Measurements from ENCODE around the gene NRXN3.
A peak's percentile ranks its signal among the peaks of the same experiment; 100 is the strongest.

The NRXN3 gene

DNA sequence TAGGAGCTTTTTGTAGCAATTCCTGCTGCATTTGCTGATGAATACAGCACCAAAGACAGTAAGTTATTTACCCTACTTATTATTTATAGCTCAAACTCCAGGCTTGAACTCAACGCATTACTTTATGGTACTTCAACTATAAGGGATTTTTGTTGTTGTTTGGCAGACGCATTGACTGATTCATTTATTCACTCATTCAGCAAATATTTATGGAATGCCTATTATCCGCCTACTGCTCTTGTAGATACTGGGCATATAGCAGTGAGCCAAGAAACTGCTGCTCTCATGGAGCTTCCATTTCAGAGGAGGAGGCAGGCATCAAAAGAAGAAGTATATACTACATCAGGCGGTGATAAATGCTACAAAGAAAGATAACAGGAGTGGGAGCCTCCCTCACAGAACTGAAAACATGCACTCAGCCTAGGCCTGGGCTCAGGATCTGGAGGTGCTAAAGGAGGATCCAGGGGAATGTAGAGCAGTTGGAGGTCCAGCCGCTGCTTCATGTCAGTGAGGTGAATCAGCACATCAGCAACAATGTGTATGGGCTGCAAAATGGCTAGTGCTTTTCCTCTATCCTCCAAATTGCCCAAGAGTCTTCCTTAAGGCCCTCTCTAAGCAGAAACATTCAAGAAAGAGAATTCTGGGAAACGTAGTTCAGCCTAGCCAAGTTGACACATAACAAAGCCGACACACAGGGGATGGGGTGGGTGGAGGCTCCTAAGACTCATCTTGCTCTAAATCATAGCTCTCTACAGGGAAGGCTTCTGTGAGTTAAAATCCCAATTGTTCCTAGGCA is 157.5 kb downstream of the NRXN3 start:
- DNase-seq, result no peak

DNA sequence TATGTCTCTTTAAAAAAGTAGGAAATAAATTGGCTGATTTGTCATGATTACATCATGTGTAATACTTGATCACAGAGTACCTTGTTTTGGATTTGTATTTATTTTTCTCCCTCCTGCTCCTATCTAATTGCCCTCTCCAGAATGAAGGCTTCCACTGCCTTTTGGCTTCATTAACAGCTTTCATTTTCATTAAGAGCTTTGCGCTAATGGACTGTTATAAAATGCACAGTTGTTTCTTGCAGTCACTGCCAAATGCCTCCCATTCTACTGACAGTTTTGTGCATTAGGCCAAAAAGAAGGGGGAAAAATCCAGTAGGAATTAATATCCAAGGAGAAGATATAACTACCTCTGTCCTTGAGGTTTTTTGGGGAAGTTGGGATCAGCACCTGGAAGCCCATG is 159.2 kb downstream of the NRXN3 start:
- DNase-seq, result no peak

DNA sequence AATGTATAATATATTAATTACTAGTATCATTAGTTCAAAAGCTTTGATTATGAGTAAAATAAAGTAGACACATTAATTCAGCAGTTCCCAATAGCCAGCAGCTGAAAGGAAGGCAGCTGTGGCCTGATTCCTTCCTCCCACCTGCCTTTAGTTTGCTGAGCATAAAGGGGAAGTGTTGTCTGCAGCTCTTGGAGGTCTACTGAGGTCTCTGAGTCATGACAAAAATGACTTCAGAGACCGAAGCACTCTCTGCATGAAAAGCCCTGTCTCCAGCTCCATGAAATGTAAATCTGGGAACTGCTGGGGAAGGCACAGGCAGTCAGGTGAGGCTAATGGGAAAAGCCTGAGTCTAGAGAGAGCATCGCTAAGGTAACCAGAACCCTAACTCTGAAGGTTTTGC is 165.4 kb downstream of the NRXN3 start:
- DNase-seq, result no peak

DNA sequence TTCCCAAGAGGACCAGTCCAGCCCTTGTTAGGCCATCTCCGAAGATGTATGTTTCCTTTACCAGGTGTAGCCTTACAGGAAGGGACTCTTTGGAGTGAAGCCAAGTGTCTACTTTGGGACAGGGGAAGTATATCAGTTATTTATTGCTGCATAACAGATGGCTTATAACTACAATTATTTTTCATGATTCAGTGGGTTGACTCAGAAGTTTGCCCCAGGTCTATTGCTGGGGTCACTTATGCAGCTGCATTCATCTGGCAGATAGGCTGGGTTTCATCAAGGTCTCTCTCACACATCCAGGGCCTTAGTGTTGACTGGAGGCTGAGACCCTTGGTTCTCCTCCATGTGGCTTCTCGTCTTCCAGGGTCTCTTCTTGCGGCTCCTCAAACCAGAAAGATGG is 170.1 kb downstream of the NRXN3 start:
- DNase-seq, result no peak

DNA sequence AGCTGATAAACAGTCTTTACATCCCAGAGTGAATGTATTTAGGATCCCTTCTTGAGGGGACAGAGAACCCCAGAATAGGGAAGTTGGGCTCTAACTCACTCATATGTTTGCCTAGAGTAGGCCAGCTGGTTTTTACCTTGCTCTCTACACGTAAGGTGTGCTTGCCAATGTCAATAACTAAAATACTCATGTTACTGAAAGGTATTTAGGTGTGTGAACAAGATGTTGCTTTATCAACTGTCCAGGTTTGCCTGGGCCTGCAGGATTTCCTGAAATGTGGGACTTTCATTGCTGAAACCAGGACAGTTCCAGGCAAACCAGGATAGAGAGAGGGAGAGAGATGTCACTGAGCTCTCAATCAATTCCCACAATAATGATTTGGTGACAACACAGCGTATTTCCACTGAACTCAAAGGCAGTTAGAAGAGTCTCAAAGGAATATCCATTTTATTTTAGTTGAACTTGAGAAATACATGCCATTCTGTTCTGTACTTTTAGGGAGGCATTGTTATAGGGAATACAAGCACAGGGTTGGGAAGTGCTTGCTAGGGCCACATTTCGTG is 171.7 kb downstream of the NRXN3 start:
- DNase-seq, result no peak

DNA sequence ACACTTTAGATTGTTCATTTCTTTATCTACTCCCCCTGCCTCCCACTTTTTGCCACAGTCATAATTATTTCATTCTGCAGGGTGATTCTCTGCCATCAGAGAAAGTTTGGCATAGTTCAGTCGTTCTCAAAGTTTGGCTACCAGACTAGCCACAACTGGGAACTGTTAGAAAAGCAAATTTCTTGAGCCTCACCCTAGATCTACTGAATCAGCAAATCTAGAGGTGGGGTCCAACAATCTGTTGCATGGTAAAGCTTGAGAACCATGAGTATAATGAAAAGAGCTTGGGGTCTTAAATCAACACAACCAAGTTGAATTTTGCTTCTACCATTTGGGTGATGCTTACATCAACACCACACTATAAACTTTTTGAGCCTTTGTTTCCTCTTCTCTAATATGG is 172.7 kb downstream of the NRXN3 start:
- no peak for DNase-seq

DNA sequence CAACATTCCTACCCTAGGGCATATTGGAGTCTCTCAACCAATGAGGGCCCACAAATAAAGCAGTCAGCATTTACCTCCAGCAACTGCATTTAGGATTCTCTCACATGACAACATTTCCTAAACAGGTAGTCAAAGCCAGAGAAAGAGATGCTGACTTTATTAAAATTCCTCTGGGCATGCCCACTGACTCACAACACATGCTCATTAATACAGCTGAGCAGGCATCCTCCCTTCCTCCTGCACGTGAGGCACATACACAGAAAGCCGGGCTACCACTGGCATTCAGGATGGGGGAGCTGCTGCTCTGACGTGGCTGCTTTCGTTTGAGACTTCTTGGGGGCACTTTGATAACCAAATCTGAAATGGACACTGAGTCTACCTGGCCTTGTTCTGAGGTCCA is 174.1 kb downstream of the NRXN3 start:
- no peak for DNase-seq

DNA sequence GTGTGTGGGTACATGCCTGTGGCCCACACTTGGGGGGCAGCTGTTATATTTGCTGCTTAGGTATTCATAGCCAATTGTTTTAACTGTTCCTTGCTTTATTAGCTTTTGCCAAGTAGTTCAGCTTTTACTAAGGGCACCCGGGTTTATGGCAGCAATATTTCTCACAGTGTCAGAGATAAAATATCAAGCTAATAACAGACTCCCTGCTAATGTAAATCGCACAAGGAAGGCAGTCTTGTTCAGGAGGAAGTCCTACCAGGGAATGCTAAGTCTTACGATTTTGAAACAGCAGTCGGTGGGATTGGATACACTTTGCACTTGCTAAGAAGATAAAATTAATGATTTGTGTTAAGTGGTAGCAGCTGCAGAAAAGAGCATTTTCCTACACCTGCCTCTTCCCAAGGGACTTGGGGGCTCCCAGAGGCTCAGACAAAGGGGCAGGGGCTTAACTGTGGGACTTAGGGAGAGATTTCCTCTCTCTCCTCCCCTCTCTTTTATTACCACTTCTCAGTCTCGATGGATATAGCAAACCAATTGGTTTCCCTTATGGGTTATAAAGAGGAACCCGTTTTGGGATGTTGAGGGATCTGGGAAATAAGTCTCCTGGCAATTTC is 175.1 kb downstream of the NRXN3 start:
- peak; percentile 4 to 13 for DNase-seq

DNA sequence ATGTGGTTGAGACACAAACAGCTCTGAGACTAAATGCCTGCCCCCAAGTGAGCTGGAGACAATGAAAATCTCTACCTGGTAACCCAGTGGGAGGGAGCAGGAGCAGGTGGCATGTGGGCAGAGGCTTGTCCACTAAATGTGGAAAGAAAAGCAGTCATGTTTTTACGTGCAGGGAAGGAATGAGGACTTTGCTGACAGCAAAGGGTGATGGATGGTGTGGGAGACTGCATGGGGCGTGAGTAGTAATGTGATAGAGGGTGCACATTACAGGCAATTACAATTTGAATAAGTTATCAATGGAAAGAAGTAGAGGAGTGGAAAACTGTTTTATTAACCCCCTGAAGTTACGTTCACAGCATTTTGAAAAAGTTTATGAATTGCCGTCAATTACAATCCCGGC is 176.6 kb downstream of the NRXN3 start:
- DNase-seq, result no peak

DNA sequence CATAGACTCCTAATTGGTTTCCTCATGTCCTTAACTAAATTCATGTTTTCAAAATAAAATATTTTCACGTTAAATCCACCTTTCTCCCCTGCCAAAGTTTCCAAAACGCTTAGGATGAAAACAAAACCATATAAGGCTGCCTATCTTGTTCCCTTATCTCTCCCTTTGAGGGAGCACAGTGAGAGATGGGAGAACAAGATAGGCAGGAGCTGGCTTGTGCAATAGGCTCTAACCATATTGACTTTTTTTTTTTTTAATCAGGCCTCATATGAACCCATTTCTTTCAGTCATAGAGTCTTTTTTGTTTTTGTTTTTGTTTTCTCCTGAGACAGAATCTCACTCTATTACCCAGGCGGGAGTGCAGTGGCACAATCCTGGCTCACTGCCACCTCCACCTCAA is 184.9 kb downstream of the NRXN3 start:
- DNase-seq, result no peak

DNA sequence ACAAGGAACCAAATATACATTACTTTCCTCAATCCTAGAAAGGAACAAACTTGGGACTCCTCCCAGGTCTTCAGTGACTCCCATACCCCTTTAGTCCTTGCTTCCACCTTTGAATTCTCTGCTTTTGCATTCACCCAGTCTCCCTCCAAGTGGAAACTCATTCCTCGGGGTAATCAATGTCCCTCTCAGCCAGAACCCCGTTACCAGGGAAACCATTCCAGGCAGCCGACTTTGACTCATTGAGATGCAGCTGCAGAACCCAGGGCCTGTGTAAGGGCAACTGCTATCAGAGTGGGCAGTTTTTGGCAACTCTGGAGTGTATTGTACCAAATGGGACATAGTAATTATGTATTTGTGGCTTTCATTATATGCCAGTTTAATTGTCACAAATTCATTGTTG is 186.2 kb downstream of the NRXN3 start:
- DNase-seq, result no peak

DNA sequence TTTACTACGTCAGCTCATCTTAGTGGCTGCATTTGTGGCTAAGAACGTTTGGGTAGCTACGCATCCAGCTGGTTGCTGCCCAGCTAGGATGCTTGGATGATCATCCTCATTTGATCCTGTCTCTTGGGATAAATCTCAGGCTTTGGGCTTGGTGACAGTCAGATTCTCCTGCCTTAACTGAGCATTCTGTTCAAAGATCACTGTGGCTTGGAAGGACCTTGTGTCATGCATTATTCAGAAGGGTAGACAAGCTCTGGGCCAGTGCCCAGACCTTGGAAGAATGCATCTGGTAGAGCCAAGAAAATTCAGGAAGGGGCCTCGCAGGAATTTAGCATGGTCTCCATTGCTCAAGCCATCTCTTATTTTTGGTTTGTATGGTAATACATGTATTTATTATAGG is 188.4 kb downstream of the NRXN3 start:
- no peak for DNase-seq

DNA sequence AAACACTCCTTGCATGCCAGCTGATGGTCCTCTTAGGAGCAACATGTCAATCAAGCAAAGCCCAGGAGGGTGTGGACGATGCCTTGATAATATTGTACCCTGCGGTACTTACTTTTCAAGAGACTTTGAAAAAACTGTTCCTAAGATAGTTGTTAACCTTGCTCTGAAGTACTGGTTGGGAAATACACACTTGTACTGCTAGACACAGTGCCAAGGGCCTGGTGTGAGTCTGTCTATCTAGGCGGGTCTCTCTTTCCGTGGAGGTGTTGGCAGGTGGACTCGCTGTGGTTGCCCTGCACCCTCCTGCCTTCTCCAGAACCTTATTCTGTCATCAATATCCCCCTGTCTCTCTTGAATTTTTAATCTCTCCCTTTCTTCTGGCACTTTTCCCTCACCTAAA is 189.4 kb downstream of the NRXN3 start:
- DNase-seq, result no peak

DNA sequence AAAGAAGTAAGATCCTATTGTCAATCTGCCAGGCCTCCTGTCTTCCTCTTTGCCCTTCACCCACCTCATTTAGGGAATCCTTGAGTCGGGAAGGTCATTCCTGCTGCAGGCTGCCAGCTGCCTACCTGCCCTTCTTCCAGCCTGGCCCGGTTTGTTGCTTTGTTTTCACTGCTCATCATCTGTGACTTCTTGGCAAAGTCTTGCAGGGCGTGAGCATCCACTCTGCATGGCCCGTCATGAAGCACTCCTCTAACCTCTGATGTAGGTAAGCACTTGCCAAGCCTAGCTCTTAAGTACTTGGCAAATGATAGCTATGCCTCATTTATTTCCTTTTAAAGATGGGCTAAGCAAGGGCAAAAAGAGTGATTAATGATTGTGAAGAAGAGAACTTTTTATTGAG is 192.8 kb downstream of the NRXN3 start:
- no peak for DNase-seq

DNA sequence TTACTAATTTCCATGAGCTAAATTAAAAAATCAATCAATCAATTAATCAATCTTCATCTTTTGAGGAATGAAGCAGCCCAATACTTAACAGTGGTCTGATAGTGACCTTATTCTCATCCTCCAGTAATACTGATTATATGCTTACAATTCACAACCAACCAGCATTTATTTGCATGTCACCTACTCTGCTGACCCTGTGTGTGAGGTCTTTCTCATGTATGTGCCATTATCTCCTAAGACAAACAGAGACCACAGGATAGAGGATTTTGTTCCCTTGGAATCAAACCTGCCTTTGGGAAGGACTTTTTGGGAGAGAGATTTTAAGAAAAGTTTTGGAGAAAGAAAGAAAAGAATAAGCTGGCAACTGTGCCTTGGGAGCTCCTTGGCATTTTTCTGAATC is 197.2 kb downstream of the NRXN3 start:
- DNase-seq, result no peak

DNA sequence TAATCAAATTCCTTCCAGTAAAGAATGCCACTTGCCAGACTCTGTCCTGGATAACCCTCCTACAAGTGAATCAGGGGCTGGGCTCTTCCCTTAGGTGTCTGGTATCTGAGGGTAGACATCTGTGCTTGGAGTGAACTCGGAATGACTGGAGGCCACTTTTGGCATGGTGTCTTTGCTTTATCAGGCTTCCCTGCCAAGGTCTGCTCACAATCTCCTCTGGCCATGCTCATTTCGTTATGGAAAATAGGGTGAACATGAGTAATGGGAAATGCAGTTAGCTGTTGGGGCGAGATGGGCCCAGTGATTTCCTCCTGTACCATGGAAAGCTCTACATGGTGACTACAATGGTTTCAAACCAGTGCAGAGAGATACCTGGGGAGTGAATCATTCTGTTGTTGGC is 212.9 kb downstream of the NRXN3 start:
- DNase-seq, result no peak

DNA sequence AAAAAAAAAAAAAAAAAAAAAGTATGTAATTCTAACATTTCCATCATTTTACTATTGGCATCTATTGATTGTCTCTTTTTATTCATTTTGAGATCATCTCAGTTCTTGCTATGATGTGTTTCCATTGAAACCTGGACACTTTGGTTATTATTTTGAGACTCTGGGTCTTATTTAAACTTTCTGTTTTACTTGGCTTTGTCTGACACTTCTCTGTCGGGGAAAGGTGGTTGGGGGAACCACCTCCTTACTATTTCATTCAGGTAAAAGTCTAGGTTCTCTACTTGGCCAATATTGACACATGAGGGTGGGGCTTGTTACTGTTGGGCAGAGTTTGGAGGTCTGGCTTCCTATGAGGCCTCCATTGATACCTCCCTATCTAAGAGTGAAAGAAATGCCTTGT is 228.0 kb downstream of the NRXN3 start:
- DNase-seq, result no peak

DNA sequence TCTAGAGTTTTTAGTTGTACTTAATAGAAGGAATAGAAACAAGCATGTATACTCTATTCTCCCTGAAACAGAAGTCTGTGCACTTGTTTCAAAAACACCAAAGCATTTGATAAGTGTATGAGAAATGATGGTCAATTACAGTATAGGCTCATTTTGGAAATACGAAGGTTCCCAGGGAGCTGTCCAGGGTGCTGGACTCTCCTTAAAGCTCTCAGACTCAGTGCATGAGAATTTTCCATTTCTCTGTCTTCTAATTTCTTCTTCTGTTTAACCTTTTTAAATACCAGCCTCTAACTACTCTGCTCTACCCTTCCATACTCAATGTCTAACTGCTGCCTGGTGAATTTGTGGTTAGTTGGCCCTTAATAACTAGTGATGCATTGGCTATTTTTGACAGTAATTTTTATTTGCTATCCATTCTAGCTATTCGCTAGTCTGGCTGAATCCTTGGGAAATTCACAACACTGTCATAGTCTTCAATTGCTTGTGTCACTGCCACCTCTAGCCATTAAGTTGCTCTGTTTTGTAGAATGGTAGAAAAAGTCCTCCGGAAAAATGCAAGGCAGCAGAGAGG is 229.2 kb downstream of the NRXN3 start:
- DNase-seq, result no peak

DNA sequence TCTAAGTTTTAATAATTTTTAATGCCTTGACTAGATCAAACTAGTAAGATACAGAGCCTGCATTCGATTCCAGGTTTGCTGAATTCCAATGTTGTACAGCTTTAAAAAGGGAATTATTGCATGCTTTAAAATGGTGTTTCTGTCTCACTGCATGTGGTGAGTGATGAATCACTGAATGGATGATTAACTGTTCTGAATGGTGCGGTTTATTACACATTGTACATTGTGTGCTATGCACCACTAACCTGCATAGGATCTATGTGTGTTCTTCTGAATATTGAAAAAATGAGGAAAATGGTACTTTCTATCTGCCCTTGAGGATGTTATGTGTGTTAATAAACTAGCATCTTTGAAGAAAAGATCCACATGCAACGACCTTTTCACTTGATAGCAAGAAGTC is 231.7 kb downstream of the NRXN3 start:
- no peak for DNase-seq

DNA sequence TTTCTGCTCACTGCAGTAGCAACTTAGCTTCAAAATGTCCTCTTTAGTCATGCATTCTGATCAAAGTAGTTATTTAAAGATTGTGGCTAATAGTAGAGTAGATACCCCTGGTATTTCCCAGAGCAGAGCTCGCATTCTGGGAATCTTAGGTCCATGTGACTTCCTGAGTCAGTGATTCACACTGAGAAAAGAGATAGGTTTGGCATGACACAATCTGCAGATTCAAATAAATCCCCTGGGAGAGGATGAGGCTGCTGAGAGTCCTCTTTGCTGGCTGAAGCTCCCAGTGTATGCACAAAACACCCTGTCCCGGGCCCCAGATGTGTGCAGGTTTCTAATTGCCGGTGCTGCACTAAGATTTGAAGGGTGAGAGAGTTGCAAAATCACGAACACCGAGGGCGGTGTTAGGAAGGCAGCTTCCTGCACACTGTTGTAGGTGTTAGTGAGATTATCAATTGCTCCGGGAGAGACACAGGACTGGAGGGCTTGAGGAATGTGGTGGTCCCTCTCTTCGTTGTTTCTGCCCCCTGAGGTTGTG is 233.2 kb downstream of the NRXN3 start:
- DNase-seq, result no peak

DNA sequence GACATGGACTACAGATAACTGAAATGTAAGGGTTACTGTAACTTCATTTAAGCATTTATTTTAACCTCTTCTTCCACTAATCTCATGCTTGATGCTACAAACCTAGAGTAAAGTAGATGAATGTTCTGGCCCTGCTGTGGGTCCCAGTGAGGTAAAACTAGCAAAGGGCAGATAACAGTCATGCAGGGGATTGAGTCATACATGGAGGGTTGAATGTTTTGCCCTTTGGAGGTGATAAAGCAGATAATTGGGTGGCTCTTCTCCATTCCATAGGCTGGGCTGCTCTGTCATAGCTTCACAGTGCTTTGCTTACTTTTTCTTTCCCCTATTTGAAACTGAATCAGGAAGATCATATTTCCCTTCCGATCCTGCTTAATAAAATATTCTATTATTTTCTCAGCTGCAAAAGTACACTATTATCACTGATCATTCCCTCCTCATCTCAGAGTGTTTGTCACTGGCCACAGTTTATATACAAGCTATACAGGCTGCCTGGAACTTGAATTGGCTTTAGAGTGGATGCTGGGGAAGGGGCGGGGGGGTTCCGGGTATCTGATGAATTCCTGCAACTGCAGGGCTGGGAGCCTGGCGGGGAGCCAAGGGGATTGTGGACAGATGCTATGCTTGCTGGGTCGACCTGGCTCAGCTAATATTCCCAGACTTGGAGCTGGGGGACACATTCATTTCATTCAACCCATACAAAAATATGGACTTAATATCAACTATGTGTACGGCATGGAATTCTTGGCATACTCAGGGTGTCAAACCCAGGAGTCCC is 235.1 kb downstream of the NRXN3 start:
- DNase-seq, result no peak

DNA sequence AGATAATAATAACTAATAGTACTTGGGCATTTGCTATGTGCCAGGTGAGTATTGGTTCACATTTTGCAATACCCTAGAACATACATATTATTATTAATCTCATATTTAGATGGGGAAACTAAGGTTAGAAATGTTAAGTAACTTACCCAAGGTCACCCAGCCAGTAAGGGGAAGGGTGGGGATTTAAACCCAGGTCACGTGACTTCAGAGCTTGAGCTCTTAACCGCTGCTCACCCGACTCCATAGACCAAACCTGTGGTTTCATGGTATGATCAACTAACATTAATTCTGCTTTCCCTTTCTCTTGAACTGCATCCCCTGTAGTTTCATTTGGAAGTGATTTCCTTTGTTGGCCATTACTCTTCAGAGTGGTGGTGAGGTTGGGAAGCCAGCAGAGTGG is 242.3 kb downstream of the NRXN3 start:
- no peak for DNase-seq

DNA sequence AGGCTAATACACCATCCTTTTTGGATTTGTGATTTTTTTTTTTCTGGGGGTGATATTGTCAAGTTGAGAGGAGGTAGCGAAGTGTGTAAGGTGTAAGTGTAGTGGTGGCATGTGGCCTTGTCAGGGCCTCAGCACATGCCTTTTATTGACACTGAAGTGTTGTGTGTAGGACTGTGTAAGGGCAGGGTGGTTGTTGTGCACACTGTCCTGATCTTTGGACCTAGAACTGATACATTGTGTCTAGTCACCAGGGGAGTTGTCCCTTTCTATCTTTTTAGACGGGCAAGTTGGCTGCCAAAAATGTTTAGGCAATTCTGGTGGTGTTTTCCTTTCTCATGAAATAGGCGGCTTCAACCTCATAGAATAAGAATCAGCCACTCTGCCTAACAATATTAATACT is 244.0 kb downstream of the NRXN3 start:
- no peak for DNase-seq
